ENCODE results near the gene ZNF697. TPM values are rescaled to one million over a fixed set of nuclear protein-coding genes. Genes with fewer than 3 reads are reported as not detected.

ZNF697 gene
- total RNA-seq, 2 donors from 2014 or later = 12.0 to 14.8 TPM

Other genes starting within 250 kb of the ZNF697 start
- not detected for gene HSD3B2, start 233.1 kb downstream of the ZNF697 start, total RNA-seq
- gene HSD3B1, start 141.1 kb downstream of the ZNF697 start, total RNA-seq = not detected
- gene PHGDH, start 63.7 kb upstream of the ZNF697 start, total RNA-seq = 100 to 1,000 TPM; 156 to 176 TPM
- not detected for gene HMGCS2, start 120.6 kb upstream of the ZNF697 start, total RNA-seq
- not detected for gene REG4, start 163.2 kb upstream of the ZNF697 start, total RNA-seq
- gene ADAM30, start 248.2 kb upstream of the ZNF697 start, total RNA-seq = not detected

All from endodermal cell (in vitro differentiated cells).